ENCODE data around the gene SDC1. TPM values are rescaled to one million over a fixed set of nuclear protein-coding genes. Genes with fewer than 3 reads are reported as not detected.

SDC1 gene
- total RNA-seq, 4 donors from 2014 or later, result 355 to 757 (median 496) TPM

- no peak for DNase-seq
- Histone ChIP-seq H3K9me3 (no peaks in the 10 kb centered on the region), H3K27ac (peak overlapping the region; percentile 91 to 97 (median 94)), H3K27me3 (peaks cover 0 to 35% (median 0%) of the 10 kb centered on the region in 4 donors), H3K4me1 (peaks cover 34 to 95% (median 38%) of the 10 kb centered on the region in 3 donors), H3K4me3 (peak overlapping the region in 3 of 4 donors; percentile 2 to 86 (median 65)), H3K36me3 (no peaks in the 10 kb centered on the region)
- 22 to 47% methylated on average over 3 of the region's 3 CpGs for WGBS, 2 donors
- intact Hi-C loops (cut with DNase I), result no loop called here
- TF ChIP-seq, protein P1, sequence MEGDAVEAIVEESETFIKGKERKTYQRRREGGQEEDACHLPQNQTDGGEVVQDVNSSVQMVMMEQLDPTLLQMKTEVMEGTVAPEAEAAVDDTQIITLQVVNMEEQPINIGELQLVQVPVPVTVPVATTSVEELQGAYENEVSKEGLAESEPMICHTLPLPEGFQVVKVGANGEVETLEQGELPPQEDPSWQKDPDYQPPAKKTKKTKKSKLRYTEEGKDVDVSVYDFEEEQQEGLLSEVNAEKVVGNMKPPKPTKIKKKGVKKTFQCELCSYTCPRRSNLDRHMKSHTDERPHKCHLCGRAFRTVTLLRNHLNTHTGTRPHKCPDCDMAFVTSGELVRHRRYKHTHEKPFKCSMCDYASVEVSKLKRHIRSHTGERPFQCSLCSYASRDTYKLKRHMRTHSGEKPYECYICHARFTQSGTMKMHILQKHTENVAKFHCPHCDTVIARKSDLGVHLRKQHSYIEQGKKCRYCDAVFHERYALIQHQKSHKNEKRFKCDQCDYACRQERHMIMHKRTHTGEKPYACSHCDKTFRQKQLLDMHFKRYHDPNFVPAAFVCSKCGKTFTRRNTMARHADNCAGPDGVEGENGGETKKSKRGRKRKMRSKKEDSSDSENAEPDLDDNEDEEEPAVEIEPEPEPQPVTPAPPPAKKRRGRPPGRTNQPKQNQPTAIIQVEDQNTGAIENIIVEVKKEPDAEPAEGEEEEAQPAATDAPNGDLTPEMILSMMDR (IDR thresholded peaks at IDR 0.05), result no peak
These were observed 4.0 kb downstream of the SDC1 start for GRCh38 chr2:20220806-20221554.

- H3K9me3 ChIP-seq, result no peaks in the 10 kb centered on the region
- DNase-seq, result no peak
- H3K27me3 ChIP-seq, result peaks cover 0 to 24% (median 0%) of the 10 kb centered on the region in 4 donors
- peak overlapping the region; percentile 91 to 97 (median 94) for H3K27ac ChIP-seq
- H3K36me3 ChIP-seq, result no peaks in the 10 kb centered on the region
- peak overlapping the region in 3 of 4 donors; percentile 9 to 86 (median 65) for H3K4me3 ChIP-seq
- WGBS, 2 donors, result 83 to 89% methylated on average over 7 to 12 of the region's 13 CpGs
- intact Hi-C loops (cut with DNase I), result no loop called here
- H3K4me1 ChIP-seq, result peaks cover 31 to 95% (median 43%) of the 10 kb centered on the region in 3 donors
- TF ChIP-seq POLR2A (IDR thresholded peaks at IDR 0.05), result no peak
- TF ChIP-seq, protein P1 (IDR thresholded peaks at IDR 0.05), result no peak
These were observed 5.1 kb downstream of the SDC1 start for GRCh38 chr2:20219763-20220380.

DNA sequence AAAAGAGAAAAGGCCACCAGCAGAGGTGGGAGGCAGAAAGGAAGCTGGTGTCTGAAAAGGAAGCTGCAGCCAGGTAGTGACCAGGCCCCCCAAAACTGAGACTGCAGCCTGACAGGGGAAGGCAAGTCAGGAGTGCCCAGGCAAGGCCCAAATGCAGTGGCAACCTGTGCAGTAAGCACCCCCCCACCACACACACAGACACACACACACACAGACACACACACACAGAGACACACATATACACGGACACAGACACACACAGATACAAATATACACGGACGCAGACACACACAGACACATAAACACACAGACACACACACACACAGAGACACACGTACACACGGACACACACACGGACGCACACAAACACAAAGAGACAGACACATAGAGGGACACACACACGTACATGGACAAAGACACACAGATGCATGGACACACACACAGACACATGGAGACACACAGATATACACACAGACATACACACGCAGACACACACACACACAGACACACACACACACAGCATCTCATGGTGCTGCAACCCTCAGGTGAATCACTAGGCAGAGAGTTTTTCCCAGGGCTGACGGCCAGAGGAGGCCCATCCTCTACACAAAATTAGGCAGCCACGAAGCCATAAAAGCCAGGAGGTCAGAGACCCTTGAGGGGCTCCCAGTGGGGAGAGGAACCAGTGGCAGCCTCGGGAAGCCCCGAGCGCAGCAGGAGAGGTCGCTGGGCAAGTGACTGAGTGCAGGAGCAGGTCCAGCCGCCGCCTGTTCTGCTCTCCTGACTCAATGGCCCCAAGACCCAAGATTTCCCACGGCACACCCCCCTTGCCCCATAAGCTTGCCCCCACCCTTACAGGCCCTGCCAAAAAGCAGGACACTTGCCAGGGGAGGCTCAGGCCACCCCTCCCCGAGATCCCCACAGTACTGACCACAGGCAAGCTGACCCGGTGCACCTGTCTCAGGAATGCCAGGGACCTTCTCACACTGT lies 6.3 kb downstream of the SDC1 start:
- TF ChIP-seq POLR2A (IDR thresholded peaks at IDR 0.05), result no peak
- TF ChIP-seq, protein P1 (IDR thresholded peaks at IDR 0.05), result no peak
- Histone ChIP-seq H3K4me1 (peaks cover 31 to 100% (median 47%) of the 10 kb centered on the region in 3 donors), H3K27ac (peak overlapping the region; percentile 91 to 97 (median 94)), H3K36me3 (no peaks in the 10 kb centered on the region), H3K4me3 (peak overlapping the region in 3 of 4 donors; percentile 9 to 86 (median 65)), H3K27me3 (peaks cover 0 to 12% (median 0%) of the 10 kb centered on the region in 4 donors), H3K9me3 (no peaks in the 10 kb centered on the region)
- DNase-seq, result no peak
- 43 to 52% methylated on average over 13 to 17 of the region's 20 CpGs for WGBS, 2 donors
- intact Hi-C loops (cut with DNase I), result no loop called here

DNA sequence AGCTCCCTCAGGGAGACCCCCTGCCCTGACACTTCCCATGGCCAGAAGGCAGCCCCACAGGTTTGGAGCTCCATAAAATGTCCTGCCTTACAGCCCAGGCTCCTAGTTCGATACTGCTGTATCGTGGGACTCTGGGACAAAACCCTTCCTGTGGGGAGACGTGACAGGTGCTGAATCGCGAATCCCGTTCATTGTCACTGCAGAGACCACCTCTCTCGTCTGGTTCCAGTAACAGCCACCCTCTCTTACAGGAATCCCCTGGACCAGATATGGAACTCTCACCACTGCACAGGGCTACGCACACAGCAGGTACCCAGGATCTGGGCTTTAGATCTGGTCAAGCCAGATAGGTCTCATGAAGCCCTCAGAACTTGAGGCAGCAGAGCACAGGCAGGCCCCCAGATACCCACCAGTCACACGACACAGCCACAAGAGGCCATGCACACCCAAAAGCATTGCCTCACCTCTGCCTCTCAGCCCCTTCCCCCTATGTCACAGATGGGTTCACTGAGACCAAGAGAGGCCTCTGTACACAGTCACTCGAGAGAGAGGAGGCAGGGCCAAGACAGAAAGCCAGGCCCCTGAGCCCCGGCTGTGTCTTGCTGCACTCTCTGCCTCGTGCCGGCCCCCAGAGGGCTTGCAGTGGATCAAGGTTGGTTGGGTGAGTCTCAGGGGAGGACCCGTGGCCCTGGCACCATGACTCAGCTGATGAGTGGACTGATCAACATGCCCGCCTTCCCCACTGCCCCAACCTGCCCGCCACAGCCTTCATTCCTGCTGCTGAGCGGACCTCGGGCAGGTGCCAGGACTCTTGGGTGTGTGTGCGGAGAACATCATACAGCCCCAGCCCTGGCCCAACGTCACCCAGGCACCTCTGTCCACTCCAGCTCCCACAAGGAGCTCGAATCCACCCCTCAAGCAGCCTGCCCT lies 7.6 kb downstream of the SDC1 start:
- peaks cover 39 to 100% (median 53%) of the 10 kb centered on the region in 3 donors for H3K4me1 ChIP-seq
- intact Hi-C loops (cut with DNase I), result no loop called here
- H3K9me3 ChIP-seq, result no peaks in the 10 kb centered on the region
- H3K27me3 ChIP-seq, result no peaks in the 10 kb centered on the region
- DNase-seq, result no peak
- H3K4me3 ChIP-seq, result peak overlapping the region in 3 of 4 donors; percentile 6 to 86 (median 9)
- WGBS, 2 donors, result 39 to 43% methylated on average over 7 to 8 of the region's 21 CpGs
- peak overlapping the region; percentile 91 to 97 (median 94) for H3K27ac ChIP-seq
- TF ChIP-seq, protein P1 (IDR thresholded peaks at IDR 0.05), result no peak
- peak in 2 of 4 donors; percentile 20 to 44 for TF ChIP-seq POLR2A (IDR thresholded peaks at IDR 0.05)
- H3K36me3 ChIP-seq, result no peaks in the 10 kb centered on the region
